ENCODE data around the gene KCNK7.

DNA sequence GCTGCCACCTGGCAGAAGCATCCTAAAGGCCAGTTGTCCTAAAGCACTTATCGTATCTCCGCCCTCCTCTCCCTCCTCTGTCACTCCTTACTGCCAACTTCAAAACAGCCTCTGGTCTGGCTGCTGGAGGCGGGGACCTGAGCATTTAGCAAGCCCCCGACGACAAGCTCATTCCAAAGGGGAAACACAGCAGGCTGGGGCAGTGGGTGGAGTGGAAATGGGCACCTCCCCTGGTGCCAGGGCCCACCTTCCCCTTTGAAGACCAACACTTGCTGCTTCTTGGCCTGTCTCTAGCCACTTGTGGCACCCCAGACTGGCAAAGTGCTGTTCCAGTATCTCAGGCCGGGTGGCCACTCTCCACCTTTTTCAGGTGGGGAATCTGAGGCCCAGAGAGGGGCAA, 14.8 kb upstream of the KCNK7 start:
- TF ChIP-seq TAF1 (IDR thresholded peaks at IDR 0.05; ENCODE audit: borderline replicate concordance, insufficient read depth, low read length): no peak
- TF ChIP-seq, protein P1, sequence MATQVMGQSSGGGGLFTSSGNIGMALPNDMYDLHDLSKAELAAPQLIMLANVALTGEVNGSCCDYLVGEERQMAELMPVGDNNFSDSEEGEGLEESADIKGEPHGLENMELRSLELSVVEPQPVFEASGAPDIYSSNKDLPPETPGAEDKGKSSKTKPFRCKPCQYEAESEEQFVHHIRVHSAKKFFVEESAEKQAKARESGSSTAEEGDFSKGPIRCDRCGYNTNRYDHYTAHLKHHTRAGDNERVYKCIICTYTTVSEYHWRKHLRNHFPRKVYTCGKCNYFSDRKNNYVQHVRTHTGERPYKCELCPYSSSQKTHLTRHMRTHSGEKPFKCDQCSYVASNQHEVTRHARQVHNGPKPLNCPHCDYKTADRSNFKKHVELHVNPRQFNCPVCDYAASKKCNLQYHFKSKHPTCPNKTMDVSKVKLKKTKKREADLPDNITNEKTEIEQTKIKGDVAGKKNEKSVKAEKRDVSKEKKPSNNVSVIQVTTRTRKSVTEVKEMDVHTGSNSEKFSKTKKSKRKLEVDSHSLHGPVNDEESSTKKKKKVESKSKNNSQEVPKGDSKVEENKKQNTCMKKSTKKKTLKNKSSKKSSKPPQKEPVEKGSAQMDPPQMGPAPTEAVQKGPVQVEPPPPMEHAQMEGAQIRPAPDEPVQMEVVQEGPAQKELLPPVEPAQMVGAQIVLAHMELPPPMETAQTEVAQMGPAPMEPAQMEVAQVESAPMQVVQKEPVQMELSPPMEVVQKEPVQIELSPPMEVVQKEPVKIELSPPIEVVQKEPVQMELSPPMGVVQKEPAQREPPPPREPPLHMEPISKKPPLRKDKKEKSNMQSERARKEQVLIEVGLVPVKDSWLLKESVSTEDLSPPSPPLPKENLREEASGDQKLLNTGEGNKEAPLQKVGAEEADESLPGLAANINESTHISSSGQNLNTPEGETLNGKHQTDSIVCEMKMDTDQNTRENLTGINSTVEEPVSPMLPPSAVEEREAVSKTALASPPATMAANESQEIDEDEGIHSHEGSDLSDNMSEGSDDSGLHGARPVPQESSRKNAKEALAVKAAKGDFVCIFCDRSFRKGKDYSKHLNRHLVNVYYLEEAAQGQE (IDR thresholded peaks at IDR 0.05; ENCODE audit: insufficient read depth in 1 of 2, low read depth in 2 of 2, low read length in 2 of 2): no peak

Measured in PFSK-1 (cell line).